Astrocyte (in vitro differentiated cells and primary cell): ENCODE results near the gene DNAH14.

ENCODE experiments used
- EZH2 ChIP-seq: IDR thresholded peaks from 2 replicates; pipeline ENCODE4 v1.6.1; 2012; ENCODE audit warnings: mild to moderate bottlenecking, low read length, inconsistent platforms; ENCODE audit not compliant: insufficient read depth
- TF ChIP-seq, protein P1 (sequence below): IDR thresholded peaks from 2 replicates; pipeline ENCODE4 v1.5.1; 2011; ENCODE audit warnings: low read depth, mild to moderate bottlenecking, inconsistent platforms, low read length, moderate library complexity; ENCODE audit not compliant: insufficient read depth

DNA sequence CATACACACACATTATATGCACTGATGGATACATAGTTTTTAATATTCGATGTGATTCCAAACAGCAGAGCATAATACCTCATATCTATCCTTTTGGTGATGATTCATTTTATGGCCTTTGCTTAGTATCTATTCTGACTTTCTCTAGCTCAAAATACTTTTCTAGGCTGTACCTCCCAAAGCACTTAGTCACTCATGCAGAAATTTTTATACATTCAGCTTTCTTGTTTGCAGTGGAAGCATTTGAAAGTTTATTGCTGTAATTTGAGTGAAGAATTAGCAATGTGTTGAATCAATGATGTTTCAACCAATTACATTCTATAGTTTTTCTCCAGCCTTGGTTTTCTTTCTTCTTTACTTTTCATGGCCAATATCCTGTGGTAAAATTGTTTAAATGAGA lies 431.7 kb downstream of the DNAH14 start:
- TF ChIP-seq, protein P1, sequence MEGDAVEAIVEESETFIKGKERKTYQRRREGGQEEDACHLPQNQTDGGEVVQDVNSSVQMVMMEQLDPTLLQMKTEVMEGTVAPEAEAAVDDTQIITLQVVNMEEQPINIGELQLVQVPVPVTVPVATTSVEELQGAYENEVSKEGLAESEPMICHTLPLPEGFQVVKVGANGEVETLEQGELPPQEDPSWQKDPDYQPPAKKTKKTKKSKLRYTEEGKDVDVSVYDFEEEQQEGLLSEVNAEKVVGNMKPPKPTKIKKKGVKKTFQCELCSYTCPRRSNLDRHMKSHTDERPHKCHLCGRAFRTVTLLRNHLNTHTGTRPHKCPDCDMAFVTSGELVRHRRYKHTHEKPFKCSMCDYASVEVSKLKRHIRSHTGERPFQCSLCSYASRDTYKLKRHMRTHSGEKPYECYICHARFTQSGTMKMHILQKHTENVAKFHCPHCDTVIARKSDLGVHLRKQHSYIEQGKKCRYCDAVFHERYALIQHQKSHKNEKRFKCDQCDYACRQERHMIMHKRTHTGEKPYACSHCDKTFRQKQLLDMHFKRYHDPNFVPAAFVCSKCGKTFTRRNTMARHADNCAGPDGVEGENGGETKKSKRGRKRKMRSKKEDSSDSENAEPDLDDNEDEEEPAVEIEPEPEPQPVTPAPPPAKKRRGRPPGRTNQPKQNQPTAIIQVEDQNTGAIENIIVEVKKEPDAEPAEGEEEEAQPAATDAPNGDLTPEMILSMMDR = no peak
- no peak for TF ChIP-seq EZH2
